Brain pericyte (primary cell): ENCODE measurements around the gene GLCCI1.

Source experiments
- DNase-seq: peaks from one replicate; pipeline ENCODE4 v3.0.0-alpha.2; 2012; ENCODE audit warnings: low read depth, low spot score

The GLCCI1 gene

GRCh38 chr7:7962851-7963250 is 5.7 kb upstream of the GLCCI1 start:
- no peak for DNase-seq

GRCh38 chr7:7964250-7964649 is 4.3 kb upstream of the GLCCI1 start:
- DNase-seq, result no peak

DNA sequence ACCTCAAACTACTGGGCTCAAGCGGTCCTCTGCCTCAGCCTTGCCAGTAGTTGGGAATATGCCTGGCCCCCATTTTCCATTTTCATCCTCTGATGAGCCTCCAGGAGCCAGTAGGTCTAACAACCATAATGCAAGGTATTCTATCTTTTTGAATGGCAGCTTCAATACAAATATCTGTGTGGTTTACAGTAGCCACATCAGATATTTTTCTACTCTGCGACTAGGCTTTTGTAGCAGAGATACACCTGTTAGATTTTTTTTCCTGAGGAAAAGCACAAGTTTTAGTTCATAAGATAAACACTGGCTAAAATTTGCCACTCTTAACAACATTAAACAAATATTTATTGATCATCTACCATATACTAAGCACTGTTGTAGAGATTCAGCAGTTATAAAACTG is 3.9 kb upstream of the GLCCI1 start:
- DNase-seq, result no peak

DNA sequence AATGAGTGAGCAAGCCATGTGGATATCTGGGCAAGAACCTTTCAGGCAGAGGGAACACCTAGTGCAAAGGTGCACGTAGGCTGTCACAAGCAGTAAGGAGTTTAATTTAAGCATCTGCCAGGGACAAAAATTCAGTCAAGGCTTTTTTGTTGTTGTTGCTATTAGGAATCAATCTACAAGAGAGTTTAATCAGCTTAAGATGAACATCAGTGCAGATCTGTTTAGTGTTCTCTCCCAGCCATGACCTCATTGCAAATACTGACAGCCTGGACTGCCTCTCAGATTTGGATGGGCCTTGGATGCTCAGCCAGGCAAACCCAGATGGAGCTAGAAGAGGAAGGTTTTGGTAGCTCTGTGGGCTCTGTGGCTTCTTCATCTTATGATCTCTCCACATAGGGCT is 3.3 kb upstream of the GLCCI1 start:
- DNase-seq, result no peak

- DNase-seq, result no peak
Measured at GRCh38 chr7:7966141-7966734, 2.4 kb upstream of the GLCCI1 start.

DNA sequence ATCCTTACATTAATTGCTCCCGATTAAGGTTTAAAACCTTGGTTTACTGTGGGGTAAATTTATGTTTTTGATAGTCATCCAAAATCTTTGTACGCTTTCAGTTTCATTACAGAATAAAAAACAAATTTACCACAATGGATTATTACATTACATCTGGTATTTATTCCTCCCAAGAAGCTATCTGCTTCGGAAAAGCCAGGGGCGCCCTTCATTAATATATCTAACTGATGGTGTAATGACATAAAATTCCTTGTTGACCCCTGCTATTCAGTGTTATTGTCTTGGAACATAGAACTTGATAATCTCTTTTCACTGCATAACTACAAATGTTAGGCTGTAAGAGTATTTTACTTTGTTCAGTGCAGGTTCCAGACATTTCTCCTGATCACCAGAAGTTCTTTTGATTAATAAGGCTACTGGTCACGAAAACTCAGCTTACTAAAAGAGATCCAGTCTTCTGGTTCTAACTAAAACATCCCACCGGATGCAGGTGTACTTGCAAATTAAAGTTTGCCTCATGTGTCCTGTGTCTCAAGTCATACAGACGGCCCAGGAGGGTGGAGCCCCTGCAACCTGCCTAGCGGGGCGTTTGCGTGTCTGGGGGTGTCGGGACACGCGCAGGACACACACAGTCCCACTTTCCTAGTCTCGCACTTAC is 581 bp upstream of the GLCCI1 start:
- no peak for DNase-seq

- no peak for DNase-seq
Measured at GRCh38 chr7:7969306-7970236, 975 bp downstream of the GLCCI1 start.

- DNase-seq, result no peak
Measured at GRCh38 chr7:7970237-7970530, 1.6 kb downstream of the GLCCI1 start.

GRCh38 chr7:7970531-7971307 is 2.1 kb downstream of the GLCCI1 start:
- DNase-seq, result no peak

GRCh38 chr7:7971308-7972040 is 2.9 kb downstream of the GLCCI1 start:
- DNase-seq, result no peak

DNA sequence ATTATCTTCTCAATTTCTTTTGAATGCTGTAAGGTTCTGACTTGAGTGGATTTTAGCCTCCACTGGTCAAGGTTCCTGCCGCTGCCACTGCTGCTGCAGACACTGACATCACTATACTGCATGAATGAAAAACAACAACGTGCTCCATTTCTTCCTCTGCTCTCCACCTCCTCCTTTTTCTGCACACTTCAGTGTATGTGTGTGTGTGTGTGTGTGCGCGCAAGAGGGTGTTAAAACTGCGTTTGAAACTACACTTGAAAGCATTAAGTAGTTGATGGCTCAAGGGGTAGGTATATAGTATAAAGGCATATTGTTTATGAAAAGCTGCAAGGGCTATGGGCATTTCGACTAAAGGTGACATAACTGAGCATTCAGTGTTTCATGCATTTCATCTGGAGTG is 3.5 kb downstream of the GLCCI1 start:
- DNase-seq, result no peak

DNA sequence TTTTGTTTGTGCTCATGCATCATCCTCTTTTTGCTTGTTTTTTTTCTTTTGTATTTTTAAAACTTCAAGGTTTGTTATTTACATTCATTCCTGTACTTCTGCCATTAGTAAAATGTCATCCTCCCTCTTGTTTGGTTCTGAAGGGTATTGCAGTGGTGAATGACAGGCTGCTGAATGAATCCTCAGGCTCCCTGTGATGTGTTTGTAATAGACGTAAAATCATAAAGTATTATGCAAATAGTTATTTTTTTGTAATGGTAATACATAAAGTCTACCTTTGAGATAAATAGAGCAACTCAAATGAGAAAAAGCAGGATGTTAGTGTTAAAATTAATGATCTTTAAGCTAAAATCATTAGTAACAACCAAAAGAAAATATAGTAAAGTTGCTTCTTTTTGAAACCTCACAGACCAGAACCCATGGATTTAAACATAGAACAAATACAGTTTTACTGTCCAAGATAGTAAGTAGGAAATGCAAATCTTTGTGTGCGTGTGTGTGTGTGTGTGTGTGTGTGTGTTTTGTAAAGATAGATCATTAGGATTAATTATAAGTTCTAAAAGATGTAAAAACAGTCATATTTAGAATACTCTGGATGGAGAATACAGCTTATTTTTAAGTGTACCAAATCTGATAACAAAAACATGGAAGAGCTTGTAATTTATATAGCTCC is 4.5 kb downstream of the GLCCI1 start:
- no peak for DNase-seq

- DNase-seq, result no peak
Measured at GRCh38 chr7:7976677-7977076, 8.1 kb downstream of the GLCCI1 start.

- no peak for DNase-seq
Measured at GRCh38 chr7:7977774-7978173, 9.2 kb downstream of the GLCCI1 start.

DNA sequence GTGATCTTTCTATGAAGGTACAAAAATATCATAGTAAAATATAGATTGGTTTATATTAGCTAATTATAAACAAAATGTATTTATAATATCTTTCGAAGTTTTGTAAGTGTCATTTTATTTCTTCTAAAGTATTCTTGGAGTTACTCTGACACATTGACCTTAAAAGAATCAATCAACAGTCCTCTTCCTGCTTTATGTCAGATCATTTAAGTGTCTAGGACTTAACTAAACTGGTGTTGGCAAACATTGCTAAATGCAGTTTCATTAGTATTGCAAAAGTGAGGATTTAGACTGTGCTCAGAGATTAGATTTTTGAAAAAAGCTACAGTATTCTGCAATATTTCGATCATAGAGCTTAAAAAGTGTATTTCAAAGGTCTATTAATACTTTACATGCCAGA is 10.3 kb downstream of the GLCCI1 start:
- DNase-seq, result no peak

DNA sequence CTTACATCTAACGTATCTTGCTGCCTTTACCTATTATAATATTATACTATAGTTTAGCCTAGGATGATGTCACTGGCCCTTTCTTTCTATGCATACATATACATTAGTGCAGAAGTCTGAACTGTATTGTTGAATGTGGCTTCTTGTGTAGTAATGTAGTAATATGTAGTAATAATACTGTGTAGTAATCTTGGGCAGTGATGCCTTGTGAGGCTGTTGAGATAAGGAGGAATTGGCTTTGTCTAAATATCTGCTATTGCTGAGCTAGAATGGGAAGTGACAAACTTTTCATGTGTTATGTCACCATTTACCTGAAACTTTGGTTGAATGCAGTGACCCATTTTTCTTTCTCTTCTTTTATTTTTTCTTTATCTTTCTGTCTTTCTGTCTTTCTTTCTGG is 11.0 kb downstream of the GLCCI1 start:
- no peak for DNase-seq

DNA sequence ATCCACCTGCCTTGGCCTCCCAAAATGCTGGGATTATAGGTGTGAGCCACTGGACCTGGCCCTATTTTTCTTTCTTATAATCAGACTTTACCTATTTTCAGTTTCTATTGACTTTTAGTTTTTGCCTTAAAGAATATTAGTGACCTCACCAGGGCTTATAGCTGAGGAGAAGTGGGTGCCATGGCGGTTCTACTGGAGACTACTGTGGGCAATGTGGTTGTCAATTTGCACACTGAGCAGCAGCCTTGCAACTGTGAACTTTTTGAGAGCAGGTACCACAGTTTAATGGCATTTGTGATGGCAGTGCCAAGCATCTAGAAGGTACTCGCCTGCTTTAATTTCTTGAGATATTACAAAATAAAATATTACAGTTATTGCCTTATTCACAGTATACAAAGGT is 11.5 kb downstream of the GLCCI1 start:
- DNase-seq, result no peak

GRCh38 chr7:7982904-7983303 is 14.3 kb downstream of the GLCCI1 start:
- DNase-seq, result no peak

GRCh38 chr7:7984424-7984823 is 15.8 kb downstream of the GLCCI1 start:
- no peak for DNase-seq

DNA sequence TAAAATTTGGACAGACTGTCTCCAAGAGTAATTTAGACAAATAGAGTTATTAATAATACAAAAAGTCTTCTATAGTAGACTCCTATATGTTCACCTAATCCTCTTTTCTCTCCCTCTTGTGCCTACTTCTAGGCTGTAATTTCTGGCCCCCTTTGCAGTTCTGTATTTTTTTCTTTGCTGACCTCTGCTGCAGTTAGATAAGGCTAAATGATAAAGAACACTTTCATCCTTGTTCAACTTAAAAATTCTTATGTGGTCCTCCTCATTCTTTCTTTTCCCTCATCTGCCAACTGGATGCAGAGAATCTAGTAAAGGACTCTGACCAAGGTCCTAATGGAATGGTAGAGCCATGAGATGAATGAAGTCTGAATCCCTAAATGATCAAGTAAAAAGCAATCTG is 20.1 kb downstream of the GLCCI1 start:
- DNase-seq, result no peak

- DNase-seq, result no peak
Measured at GRCh38 chr7:7989133-7989532, 20.5 kb downstream of the GLCCI1 start.
